Osteocyte (in vitro differentiated cells): ENCODE data around the gene HOTAIR. TPM values are rescaled to one million over a fixed set of nuclear protein-coding genes. Genes with fewer than 3 reads are reported as not detected.

Source experiments
- DNase-seq: peaks from one replicate; pipeline ENCODE4 v3.0.0; 2021; ENCODE audit warnings: mixed read lengths; ENCODE audit not compliant: unreplicated experiment; ENCODE audit errors: extremely low spot score
- H3K27ac Mint-ChIP-seq: one replicate; pipeline ENCODE4 v1.8.0; 2021; ENCODE audit warnings: mild to moderate bottlenecking, mixed read lengths; ENCODE audit not compliant: unreplicated experiment
- H3K27me3 Mint-ChIP-seq: one replicate; pipeline ENCODE4 v1.8.0; 2021; ENCODE audit warnings: mixed read lengths; ENCODE audit not compliant: unreplicated experiment
- H3K36me3 Mint-ChIP-seq: one replicate; pipeline ENCODE4 v1.8.0; 2021; ENCODE audit warnings: mixed read lengths; ENCODE audit not compliant: unreplicated experiment
- H3K4me1 Mint-ChIP-seq: one replicate; pipeline ENCODE4 v1.8.0; 2021; ENCODE audit warnings: mixed read lengths; ENCODE audit not compliant: unreplicated experiment
- H3K4me3 Mint-ChIP-seq: one replicate; pipeline ENCODE4 v1.8.0; 2021; ENCODE audit warnings: mild to moderate bottlenecking, moderate library complexity, mixed read lengths; ENCODE audit not compliant: unreplicated experiment
- H3K9me3 Mint-ChIP-seq: one replicate; pipeline ENCODE4 v1.8.0; 2021; ENCODE audit warnings: mixed read lengths; ENCODE audit not compliant: unreplicated experiment
- total RNA-seq: library from RNA; stranded (reverse); gene quantifications from 2 replicates; pipeline ENCODE4 v1.2.1, GENCODE V29; 2021
- TF ChIP-seq, protein P1 (sequence below): fragments of 200-600 bp; sonication (generic); IDR thresholded peaks from 2 replicates; pipeline ENCODE4 v1.5.0; 2021; ENCODE audit warnings: antibody characterized with exemption, mild to moderate bottlenecking, moderate library complexity

The HOTAIR gene
- total RNA-seq, 1 donor from 2014 or later, result not detected

DNA sequence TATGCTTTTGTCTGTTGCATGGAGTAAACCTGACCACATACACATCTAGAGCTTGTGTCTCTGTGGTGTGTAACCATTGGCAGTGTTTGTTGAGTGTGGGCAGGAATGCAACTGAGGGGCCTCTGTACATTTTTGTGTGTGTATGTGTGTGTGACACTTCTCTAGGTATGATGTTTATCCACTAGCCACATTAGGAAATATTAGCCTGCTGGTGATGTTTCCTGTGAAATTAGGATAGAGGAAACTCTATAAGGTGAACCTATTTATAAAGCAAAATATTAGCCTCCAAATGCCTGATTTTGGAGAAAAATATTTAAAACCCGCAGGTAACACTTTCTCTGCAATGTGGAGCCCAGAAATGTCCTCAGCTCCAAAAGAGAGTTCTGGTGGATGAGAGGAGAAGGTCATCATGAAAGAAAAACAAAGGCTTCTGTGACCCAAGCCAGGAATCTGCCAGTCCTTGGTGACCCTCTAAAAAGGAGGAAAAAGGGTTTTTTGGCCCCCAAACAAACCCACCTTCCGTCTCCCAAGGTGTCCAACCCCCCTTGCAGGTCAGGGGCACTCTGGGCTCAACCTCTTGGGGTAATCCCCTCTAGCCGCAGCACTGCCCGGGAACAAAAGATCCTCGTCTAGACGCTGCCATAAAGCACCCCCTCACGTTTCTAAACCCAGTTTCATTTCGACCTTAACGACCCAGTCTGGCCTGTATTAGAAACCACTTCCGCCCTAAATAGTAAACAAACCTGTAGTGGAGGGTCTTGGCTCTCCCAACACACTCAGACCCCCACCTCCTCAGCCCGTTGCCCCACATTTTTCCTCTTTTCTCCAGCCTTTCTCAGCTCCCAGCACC lies 3.1 kb upstream of the HOTAIR start:
- Mint-ChIP-seq H3K4me3 (no peak overlapping the region), H3K27me3 (peaks cover 90% of the 10 kb centered on the region), H3K4me1 (peaks cover 15% of the 10 kb centered on the region), H3K36me3 (no peaks in the 10 kb centered on the region), H3K27ac (no peak overlapping the region), H3K9me3 (no peaks in the 10 kb centered on the region)
- TF ChIP-seq, protein P1, sequence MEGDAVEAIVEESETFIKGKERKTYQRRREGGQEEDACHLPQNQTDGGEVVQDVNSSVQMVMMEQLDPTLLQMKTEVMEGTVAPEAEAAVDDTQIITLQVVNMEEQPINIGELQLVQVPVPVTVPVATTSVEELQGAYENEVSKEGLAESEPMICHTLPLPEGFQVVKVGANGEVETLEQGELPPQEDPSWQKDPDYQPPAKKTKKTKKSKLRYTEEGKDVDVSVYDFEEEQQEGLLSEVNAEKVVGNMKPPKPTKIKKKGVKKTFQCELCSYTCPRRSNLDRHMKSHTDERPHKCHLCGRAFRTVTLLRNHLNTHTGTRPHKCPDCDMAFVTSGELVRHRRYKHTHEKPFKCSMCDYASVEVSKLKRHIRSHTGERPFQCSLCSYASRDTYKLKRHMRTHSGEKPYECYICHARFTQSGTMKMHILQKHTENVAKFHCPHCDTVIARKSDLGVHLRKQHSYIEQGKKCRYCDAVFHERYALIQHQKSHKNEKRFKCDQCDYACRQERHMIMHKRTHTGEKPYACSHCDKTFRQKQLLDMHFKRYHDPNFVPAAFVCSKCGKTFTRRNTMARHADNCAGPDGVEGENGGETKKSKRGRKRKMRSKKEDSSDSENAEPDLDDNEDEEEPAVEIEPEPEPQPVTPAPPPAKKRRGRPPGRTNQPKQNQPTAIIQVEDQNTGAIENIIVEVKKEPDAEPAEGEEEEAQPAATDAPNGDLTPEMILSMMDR, result no peak
- no peak for DNase-seq

DNA sequence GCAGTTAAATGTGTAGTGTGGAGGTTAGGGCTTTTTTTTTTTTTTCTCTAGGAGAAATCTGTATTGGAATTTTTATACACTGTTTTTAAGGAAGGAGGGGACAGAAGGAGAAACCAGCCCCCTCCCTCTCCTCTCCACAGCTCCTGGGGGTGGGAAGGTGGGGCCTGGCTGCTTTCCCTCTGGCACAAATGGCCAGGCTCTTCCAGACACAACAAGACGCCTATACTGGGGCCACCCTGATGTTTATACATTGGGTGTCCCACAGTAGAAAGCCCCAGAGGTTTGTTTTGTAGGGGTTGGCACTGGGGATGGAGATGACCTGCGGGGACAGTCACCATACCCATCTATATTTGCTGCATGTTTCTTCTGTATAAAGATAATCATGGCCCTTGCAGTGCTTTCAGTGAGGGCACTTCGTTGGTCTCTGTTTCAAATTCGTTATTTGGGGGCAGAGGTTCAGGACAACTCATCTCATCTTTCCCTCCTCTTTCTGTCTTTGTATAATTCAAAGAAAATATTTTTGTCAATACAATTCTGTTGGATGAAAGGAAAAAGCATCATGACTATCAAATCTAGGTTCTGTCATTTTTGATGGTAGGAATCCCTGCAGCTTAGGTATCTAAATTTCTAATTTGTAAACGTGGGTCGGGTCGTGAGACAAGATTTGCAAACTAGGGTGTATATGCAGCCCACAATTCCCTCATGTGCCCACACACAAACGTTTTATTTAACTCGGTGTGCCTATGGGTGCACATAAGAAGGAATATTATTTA lies 2.3 kb upstream of the HOTAIR start:
- Mint-ChIP-seq H3K27ac (no peak overlapping the region), H3K4me1 (peaks cover 15% of the 10 kb centered on the region), H3K27me3 (peaks cover 90% of the 10 kb centered on the region), H3K9me3 (no peaks in the 10 kb centered on the region), H3K4me3 (no peak overlapping the region), H3K36me3 (no peaks in the 10 kb centered on the region)
- DNase-seq, result no peak
- TF ChIP-seq, protein P1, result no peak

DNA sequence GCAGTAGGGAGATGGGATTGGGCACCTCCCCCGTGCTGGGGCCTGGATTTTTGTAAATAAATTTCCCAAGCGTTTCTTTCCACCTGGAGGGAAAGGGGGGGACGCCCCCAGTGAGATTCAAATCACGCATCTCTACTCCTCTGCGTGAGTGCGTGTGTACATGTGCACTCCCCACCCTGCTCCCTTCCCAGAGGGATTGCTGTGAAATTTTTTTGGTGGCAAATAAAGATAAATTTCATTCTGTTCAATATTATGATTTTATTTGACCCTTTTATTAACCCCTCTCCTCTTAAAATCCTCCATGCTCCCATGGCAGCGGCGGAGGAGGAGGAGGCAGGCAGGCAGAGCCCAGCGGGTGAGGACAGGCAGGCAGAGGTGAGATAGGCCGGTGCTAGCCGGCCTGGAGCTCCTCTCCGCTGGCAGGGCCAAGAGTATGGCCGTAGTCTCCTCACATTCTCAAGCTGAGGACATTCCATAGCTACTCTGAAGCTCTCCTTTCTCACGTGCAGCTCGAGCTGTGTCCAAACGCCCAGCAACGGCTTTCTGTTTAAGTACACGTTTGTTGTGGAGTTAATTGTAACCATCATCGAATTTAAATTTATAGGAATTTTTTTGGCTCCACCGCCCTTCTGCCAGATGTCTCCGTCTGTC lies 1.5 kb upstream of the HOTAIR start:
- DNase-seq, result no peak
- Mint-ChIP-seq H3K4me3 (no peak overlapping the region), H3K27ac (no peak overlapping the region), H3K4me1 (peaks cover 15% of the 10 kb centered on the region), H3K9me3 (no peaks in the 10 kb centered on the region), H3K27me3 (peaks cover 90% of the 10 kb centered on the region), H3K36me3 (no peaks in the 10 kb centered on the region)
- TF ChIP-seq, protein P1, result no peak

DNA sequence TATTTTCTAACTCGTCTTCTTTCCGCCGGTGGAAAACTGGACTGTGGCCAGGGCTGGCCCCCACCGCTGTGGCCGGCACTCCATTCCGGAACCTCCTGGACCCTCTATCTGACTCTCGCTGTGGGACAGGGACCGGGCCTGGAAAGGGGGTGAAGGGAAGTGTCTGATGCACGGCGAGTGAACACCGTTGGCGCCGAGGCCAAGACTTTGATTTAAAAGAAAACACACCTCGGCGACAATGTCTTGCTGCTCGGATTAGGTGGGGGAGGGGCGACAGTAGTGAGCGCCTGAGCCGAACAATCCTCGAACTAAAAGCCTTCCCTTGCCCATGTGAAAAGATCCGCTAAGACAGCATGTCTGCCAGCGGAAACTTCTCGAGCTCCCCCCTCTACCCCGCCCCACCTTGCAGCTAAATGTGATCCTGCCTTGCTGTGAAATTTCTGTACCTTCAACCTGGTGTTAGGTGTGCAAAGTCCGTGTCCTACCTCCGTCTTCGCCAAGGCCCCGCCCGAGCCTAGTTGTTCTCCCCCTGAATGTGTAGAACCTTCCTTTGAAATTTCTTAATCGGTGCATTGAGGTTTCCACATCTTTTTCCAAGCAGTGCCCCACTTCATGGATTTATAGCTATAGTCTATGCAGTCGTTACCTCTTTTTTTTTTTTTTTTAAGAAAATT lies 862 bp upstream of the HOTAIR start:
- H3K27ac Mint-ChIP-seq, result no peak overlapping the region
- TF ChIP-seq, protein P1, result no peak
- H3K4me3 Mint-ChIP-seq, result no peak overlapping the region
- peaks cover 15% of the 10 kb centered on the region for H3K4me1 Mint-ChIP-seq
- DNase-seq, result no peak
- H3K27me3 Mint-ChIP-seq, result peaks cover 90% of the 10 kb centered on the region
- no peaks in the 10 kb centered on the region for H3K36me3 Mint-ChIP-seq
- no peaks in the 10 kb centered on the region for H3K9me3 Mint-ChIP-seq
